Measurements from ENCODE around the gene TLN1.

TLN1 gene

GRCh38 chr9:35662437-35662836 lies 69.6 kb downstream of the TLN1 start:
- DNase-seq (ENCODE audit: low read depth, low spot score) = no peak

DNA sequence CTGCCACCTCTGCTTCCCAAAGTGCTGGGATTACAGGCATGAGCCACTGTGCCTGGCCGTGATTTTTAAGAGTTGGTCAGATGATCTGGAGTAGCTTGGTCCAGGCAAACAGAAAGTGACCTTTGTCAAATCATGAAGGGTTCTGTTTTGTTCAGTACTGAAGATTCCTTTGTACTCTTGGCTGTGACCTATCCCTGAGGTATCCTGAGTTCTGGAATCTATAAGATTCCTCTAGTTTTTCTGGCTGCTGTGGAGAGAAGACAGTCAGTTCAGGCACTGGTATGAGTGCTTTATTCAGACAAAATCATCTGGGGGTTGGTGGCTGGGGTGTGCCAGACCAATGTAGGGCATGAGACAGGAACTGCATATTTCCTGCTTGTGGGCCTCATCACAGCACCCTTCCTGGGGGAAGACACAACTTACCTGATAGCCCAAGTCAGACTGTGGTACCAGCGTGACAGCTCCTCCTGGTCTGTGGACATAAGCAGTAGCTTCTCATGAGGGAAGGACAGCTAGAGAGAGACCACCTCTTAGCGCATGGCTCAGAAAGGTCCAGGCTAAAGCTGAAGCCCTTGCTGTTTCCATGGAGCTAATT lies 70.1 kb downstream of the TLN1 start:
- DNase-seq (ENCODE audit: low read depth, low spot score) = no peak

DNA sequence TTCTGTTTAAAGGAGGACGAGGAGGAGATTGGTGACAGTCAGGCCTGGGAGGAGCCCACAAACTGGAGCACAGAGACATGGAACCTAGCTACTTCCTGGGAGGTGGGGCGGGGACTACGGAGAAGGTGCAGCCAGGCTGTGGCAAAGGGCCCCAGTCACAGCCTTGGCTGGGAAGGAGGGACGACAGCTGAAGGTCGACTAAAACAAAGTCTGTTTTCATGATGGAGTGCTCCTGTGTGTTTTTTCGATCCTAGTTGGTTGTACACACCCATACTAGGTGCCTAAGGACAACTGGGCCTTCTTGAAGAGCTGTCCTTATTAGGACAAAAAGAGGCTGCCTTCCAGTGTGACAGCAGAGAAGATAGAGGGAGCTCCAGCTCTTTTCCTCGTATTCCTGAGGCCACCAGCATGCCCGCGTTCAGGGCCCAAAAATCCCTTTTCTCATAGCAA lies 71.0 kb downstream of the TLN1 start:
- no peak for DNase-seq (ENCODE audit: low read depth, low spot score)

DNA sequence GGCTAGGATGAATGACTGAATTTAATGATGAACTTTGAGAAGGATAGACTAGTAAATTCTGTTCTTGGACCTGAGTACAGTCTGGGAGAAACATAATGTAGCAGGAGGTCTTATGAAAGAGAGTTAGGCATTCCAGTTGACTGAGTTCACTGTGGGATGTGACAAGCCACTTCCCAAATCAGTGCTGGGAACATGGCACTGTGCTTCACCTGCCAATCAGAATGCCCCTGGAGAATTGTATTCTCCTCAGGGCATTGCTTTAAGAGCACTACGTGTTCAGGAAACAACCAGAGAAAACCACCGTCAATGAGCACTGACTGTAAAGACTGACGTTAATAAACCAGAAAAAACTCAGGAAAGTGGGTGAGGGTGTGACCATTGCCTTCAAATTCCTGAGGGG lies 72.7 kb downstream of the TLN1 start:
- DNase-seq (ENCODE audit: low read depth, low spot score) = no peak

DNA sequence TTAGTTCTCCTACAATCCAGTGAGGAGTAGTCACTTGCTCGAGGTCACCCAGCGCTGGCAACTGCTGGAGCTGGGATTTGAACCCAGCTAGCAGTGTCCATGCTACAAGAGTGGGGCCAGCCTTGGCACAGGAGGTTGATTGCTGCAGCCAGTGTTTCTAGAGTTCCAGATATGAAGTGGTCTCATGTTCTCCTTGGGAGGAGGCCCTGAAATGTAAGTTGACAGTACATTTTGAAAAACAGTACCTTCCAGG lies 73.1 kb downstream of the TLN1 start:
- no peak for DNase-seq (ENCODE audit: low read depth, low spot score)

DNA sequence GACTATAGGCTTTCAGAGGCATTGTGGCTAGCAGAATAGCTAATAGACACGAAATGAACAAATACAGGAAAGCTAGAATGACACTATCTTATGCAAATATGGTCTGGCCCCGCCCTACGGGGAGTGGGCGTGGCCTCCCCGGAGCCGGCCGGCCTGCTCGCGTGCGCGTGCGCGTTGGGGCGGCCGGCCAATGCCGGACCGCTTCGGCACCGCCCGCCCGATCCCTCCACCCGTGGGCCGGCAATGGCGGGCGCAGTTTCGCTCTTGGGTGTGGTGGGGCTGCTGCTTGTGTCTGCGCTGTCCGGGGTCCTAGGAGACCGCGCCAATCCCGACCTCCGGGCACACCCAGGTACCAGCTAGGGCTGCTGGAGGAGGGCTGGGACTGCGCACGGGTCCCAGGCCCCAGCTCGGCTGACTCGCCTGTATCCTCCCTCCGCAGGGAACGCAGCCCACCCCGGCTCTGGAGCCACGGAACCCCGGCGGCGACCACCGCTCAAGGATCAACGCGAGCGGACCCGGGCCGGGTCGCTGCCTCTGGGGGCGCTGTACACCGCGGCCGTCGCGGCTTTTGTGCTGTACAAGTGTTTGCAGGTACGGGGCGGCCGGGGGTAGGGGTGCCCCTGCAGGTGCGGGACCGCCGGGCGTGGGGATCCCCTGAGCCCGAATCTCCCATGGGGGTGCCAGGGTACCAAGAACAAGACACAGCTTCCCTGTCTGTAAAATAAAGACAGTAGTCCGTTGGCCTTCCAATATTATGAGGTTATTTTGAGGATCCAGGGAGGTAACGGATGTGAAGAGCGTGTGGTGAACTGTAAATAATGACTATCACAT lies 73.6 kb downstream of the TLN1 start, which contains the start of gene CCDC107:
TSS of gene CCDC107 (plus strand) at position 156 of the 831 bp plus-strand sequence. CDS start at position 244, 88 bp downstream.
- DNase-seq (ENCODE audit: low read depth, low spot score) = peak; percentile 68

GRCh38 chr9:35657546-35658136 lies 74.4 kb downstream of the TLN1 start, which contains the start of gene RMRP:
Gene RMRP (minus strand): TSS chr9:35658019.
- DNase-seq (ENCODE audit: low read depth, low spot score) = peak; percentile 74

DNA sequence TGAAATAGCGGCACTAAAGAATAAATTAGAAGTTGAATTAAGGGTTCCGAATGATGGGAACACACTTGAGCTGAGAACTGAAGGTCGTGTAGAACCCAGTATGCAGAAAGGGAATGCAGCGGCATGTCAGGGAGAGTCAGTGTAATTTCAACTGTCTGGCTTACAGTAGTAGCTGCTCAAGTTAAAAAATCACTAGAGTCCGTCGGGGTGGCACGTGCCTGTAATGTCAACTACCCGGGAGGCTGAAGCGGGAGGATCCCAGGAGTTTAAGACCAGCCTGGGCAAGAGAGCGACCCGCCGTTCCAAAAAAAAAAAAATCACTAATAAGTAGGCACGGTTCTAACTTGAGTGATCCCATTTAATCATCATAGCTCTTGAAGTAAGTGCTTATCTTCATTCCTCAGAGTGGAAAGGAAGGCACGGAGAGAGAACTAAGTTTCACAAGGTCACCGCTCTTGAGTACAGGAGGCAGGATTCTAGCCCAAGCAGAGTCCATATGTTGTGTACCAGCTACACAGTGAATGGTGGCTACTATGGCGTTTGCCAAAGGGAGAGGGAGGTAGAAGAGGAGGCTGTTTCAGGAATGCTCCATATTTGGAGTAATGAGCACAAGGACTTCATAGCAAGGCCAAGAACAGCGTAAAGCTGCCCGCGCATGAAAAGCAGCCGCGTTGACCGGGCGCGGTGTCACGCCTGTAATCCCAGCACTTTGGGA lies 75.0 kb downstream of the TLN1 start:
- DNase-seq (ENCODE audit: low read depth, low spot score) = no peak

- no peak for DNase-seq (ENCODE audit: low read depth, low spot score)
Measured at GRCh38 chr9:35656348-35656747, 75.6 kb downstream of the TLN1 start.

DNA sequence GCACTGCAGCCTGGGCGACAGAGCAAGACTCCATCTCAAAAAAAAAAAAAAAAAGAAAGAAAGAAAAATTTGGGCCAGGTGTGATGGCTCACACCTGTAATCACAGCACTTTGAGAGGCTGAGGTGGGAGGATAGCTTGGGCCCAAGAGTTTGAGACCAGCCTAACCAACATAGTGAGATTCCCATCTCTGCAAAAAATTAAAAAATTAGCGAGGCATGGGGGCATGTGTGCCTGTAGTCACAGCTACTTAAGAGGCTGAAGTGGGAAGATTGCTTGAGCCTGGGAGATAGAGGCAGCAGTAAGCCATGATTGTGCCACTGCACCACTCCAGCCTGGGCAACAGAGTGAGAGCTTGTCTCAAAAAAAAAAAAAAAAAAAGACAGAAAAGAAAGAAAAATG lies 78.4 kb downstream of the TLN1 start:
- no peak for DNase-seq (ENCODE audit: low read depth, low spot score)

DNA sequence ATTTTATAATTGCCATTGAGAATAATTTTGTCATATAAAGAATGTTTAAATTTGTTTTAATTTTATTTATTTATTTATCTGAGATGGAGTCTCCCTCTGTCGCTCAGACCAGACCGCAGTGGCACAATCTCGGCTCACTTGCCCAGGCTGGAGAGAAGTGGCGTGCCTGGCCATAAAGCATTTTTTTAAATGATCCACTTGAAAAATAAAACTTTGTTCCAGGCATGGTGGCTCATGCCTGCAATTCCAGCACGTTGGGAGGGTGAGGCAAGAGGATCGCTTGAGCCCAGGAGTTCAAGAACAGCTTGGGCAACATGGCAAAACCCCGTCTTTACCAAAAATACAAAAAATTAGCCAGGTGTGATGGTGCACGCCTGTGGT lies 79.2 kb downstream of the TLN1 start:
- no peak for DNase-seq (ENCODE audit: low read depth, low spot score)

- DNase-seq (ENCODE audit: low read depth, low spot score) = no peak
Measured at GRCh38 chr9:35651956-35652828, 79.8 kb downstream of the TLN1 start.

DNA sequence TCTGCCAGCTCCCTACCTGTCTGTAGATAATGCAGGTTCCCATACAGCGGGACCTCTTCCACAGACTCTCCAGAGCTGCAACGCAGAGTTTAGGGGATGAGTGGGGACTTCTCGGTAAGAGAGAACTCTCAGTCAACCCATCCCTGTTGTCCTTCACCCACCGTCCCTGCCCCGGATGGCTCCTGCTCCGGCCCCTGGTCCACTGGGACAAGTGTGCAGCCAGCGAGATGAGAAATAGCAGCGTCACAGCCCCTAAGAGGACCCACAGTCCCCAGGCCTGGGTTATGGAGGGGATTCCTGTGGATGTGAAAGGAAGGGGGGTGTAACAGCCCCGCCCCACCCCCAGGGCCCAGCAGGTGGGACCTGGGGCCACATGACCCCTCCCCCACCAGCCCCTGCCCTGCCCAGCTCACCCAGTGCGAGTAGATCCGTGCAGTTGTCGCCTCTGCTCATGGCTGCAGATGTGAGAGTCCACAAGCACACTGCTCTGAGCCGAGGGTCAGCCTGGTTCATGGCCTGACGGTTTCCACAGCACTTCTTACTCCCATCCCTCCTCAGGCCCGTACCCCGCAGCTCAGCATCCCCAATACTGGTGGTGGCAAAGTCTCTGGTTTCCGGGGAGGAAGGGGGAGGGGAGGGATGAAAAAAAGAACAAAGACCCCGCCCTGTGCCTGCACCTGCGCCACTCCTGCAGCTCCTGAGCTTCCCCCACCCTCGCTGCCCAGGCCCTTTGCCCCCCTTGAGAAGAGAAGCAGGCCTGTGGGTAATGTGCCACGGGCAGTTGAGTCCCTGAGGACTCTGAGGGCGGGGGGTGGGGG lies 81.4 kb downstream of the TLN1 start, which contains the start of gene SIT1:
TSS of gene SIT1 (minus strand) at position 591 of the 818 bp plus-strand sequence. CDS start at position 513, 78 bp downstream.
- DNase-seq (ENCODE audit: low read depth, low spot score) = no peak

- DNase-seq (ENCODE audit: low read depth, low spot score) = no peak
Measured at GRCh38 chr9:35649431-35650340, 82.3 kb downstream of the TLN1 start.

All from activated CD4-positive, CD25-positive, alpha-beta regulatory T cell treated with anti-CD3 and anti-CD28 coated beads, Interleukin-2, amount 50 U/mL, for 16 hours (primary cell).